Ascending aorta (tissue), 2 donors: ENCODE measurements around the gene LAMTOR4. TPM values are rescaled to one million over a fixed set of nuclear protein-coding genes. Genes with fewer than 3 reads are reported as not detected.
"Not testable (repeated sequence)": the region's sequence is repeated elsewhere in the genome, so short reads cannot be mapped to it uniquely, and the experiment has no call there.

Source experiments
- DNase-seq, 2 donors: peaks; one replicate each; pipeline ENCODE4 v3.0.0-alpha.2; 2019; ENCODE audit warnings: low spot score in 2 of 2
- H3K27ac ChIP-seq, 2 donors: fragments of 200-600 bp; sonication (generic); one replicate each; pipeline ENCODE4 v1.5.1; 2016 to 2017; ENCODE audit warnings: mild to moderate bottlenecking in 1 of 2
- H3K27me3 ChIP-seq: fragments of 200-600 bp; sonication (generic); one replicate; pipeline ENCODE4 v1.5.1; 2017
- H3K36me3 ChIP-seq, 2 donors: fragments of 200-600 bp; sonication (generic); one replicate each; pipeline ENCODE4 v1.5.1; 2016
- H3K4me1 ChIP-seq, 2 donors: fragments of 200-600 bp; sonication (generic); one replicate each; pipeline ENCODE4 v1.5.1; 2016 to 2017; ENCODE audit warnings: mild to moderate bottlenecking in 1 of 2
- H3K4me3 ChIP-seq, 2 donors: fragments of 200-600 bp; sonication (generic); one replicate each; pipeline ENCODE4 v1.5.1; 2016 to 2017; ENCODE audit warnings: mild to moderate bottlenecking in 1 of 2
- H3K9me3 ChIP-seq, 2 donors: fragments of 200-600 bp; sonication (generic); one replicate each; pipeline ENCODE4 v1.5.1; 2016
- CTCF ChIP-seq, 3 experiments: fragments of 200-600 bp in 2 of 3; fragments of 450-650 bp in 1 of 3; sonication (generic) in 2 of 3; IDR thresholded peaks; one replicate each; pipeline ENCODE4 v1.5.1; 2016 to 2019; ENCODE audit warnings: antibody characterized with exemption in 3 of 3, mild to moderate bottlenecking in 1 of 3, moderate library complexity in 1 of 3
- intact Hi-C: fragments of 100-400 bp; cut with DNase I; formaldehyde crosslinking; loops from one replicate; pipeline ENCODE4 v1.15.1; 2023
- total RNA-seq: library from RNA; depleted of rRNA; stranded (reverse); fragments of >200 nt; gene quantifications from one replicate; pipeline ENCODE4 v1.1.0, GENCODE V29; 2016

LAMTOR4 gene
- total RNA-seq, 1 donor from 2014 or later: 131 TPM

- no peak for DNase-seq
- no peaks in the 10 kb centered on the region for H3K36me3 ChIP-seq
- TF ChIP-seq CTCF (IDR thresholded peaks at IDR 0.05): no peak
- peaks cover 5 to 12% of the 10 kb centered on the region in 2 donors for H3K4me1 ChIP-seq
- no peaks in the 10 kb centered on the region for H3K9me3 ChIP-seq
- H3K27me3 ChIP-seq: no peaks in the 10 kb centered on the region
- H3K27ac ChIP-seq: no peak overlapping the region
- peak overlapping the region; percentile 53 to 64 for H3K4me3 ChIP-seq
- intact Hi-C loops: loop anchor here (1.0 to 2.0 kb wide), 2 partner anchors 28 to 76 kb away; partner anchors contain the start of genes AP4M1, LAMTOR4 and MCM7
Observed at GRCh38 chr7:100176096-100177044, 27.7 kb downstream of the LAMTOR4 start.

- no peaks in the 10 kb centered on the region for H3K9me3 ChIP-seq
- no peaks in the 10 kb centered on the region for H3K27me3 ChIP-seq
- no peaks in the 10 kb centered on the region for H3K36me3 ChIP-seq
- intact Hi-C loops: loop anchor here (1.0 to 2.0 kb wide), 2 partner anchors 29 to 77 kb away; partner anchors contain the start of genes AP4M1, LAMTOR4 and MCM7
- H3K4me3 ChIP-seq: peak within 1 kb of the TSS; percentile 53 to 64
- no peak for TF ChIP-seq CTCF (IDR thresholded peaks at IDR 0.05)
- peaks cover 5 to 12% of the 10 kb centered on the region in 2 donors for H3K4me1 ChIP-seq
- DNase-seq: peak; percentile 83 to 97
- H3K27ac ChIP-seq: no peak within 1 kb of the TSS
Observed at GRCh38 chr7:100177045-100178001, 28.6 kb downstream of the LAMTOR4 start, which contains the start of the genes GPC2 and STAG3. Gene GPC2 (minus strand): TSS chr7:100177381. CDS start chr7:100177199, 182 bp downstream. Gene STAG3 (plus strand): TSS chr7:100177918. CDS start chr7:100180557, 2,639 bp downstream.

GRCh38 chr7:100180084-100180483 lies 31.4 kb downstream of the LAMTOR4 start:
- not testable (repeated sequence) for H3K36me3 ChIP-seq, DNase-seq, H3K27ac ChIP-seq

GRCh38 chr7:100182616-100183015 lies 33.9 kb downstream of the LAMTOR4 start:
- DNase-seq, H3K27me3 ChIP-seq, H3K4me1 ChIP-seq, intact Hi-C loops, H3K36me3 ChIP-seq, H3K27ac ChIP-seq, H3K4me3 ChIP-seq, H3K9me3 ChIP-seq: not testable (repeated sequence)

More at GRCh38 chr7:100180084-100180483, 31.4 kb downstream of the LAMTOR4 start:
- H3K9me3 ChIP-seq, intact Hi-C loops, H3K4me3 ChIP-seq, H3K27me3 ChIP-seq: not testable (repeated sequence)
- peaks cover 5 to 12% of the 10 kb centered on the region in 2 donors for H3K4me1 ChIP-seq

- H3K36me3 ChIP-seq, intact Hi-C loops, H3K27ac ChIP-seq, DNase-seq, H3K9me3 ChIP-seq, H3K4me3 ChIP-seq, H3K4me1 ChIP-seq, H3K27me3 ChIP-seq: not testable (repeated sequence)
Observed at GRCh38 chr7:100183090-100183489, 34.4 kb downstream of the LAMTOR4 start.

- no peaks in the 10 kb centered on the region for H3K9me3 ChIP-seq
- intact Hi-C loops: no loop called here
- no peak overlapping the region for H3K27ac ChIP-seq
- no peaks in the 10 kb centered on the region for H3K27me3 ChIP-seq
- H3K4me3 ChIP-seq: no peak overlapping the region
- no peak for TF ChIP-seq CTCF (IDR thresholded peaks at IDR 0.05)
- H3K4me1 ChIP-seq: no peaks in the 10 kb centered on the region
- H3K36me3 ChIP-seq: no peaks in the 10 kb centered on the region
- DNase-seq: no peak
Observed at GRCh38 chr7:100185726-100186125, 37.0 kb downstream of the LAMTOR4 start.
